Fibroblast of mammary gland (primary cell): ENCODE measurements around the gene ZFY.

Source experiments
- DNase-seq: peaks from one replicate; pipeline ENCODE4 v3.0.0-alpha.2; 2010; ENCODE audit warnings: low read depth
- H3K4me3 ChIP-seq: 2 replicates; pipeline ENCODE4 v1.5.1; 2011; ENCODE audit warnings: low read depth, mild to moderate bottlenecking, low read length, moderate library complexity; ENCODE audit not compliant: control insufficient read depth
- CTCF ChIP-seq: conservative IDR thresholded peaks from 2 replicates; pipeline ENCODE4 v1.5.1; 2011; ENCODE audit warnings: low read depth, low read length, inconsistent platforms; ENCODE audit not compliant: control insufficient read depth, insufficient read depth

Gene ZFY

GRCh38 chrY:2949590-2950252 lies 14.5 kb downstream of the ZFY start:
- DNase-seq, result no peak
- no peak for TF ChIP-seq CTCF
- H3K4me3 ChIP-seq, result no peak overlapping the region

GRCh38 chrY:2950655-2951054 lies 15.5 kb downstream of the ZFY start:
- no peak for DNase-seq
- TF ChIP-seq CTCF, result no peak
- no peak overlapping the region for H3K4me3 ChIP-seq

DNA sequence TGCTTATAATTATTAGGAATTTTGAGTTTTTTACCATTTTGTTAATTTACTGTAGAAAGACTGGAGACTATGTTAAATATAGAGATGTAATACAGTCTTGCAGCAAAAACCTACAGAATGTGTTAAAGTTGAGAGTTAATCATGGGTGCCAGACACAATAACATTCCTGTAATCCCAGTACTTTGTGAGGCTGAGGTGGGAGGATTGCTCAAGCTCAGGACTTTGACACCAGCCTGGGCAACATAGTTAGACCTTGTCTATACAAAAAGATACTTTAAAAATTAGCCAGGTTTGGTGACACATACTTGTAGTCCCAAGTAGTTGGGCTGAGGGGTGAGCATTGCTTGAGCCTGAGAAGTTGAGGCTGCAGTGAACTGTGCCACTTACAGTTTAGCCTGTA lies 17.7 kb downstream of the ZFY start:
- DNase-seq, result no peak
- no peak overlapping the region for H3K4me3 ChIP-seq
- TF ChIP-seq CTCF, result no peak

DNA sequence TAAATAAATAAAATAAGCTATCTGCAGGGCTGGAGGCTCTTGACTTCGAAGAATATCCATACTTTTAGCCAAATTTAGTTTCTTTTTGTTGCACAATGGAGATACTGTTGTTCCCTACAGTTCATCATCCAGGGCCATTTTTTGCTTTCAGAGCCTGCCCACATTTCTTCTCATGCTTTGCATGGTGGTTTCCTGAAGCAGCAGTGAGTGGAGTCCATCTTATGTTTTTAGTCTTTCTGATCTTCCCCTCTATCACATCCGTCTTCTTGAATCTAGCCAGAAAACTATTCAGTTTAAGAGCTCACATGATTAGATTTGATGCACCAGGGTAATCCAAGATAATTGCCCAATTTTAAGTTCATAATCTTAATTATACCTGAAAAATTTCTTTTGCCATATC lies 19.6 kb downstream of the ZFY start:
- TF ChIP-seq CTCF, result no peak
- no peak for DNase-seq

GRCh38 chrY:2955561-2955960 lies 20.4 kb downstream of the ZFY start:
- H3K4me3 ChIP-seq, result no peak overlapping the region
- no peak for DNase-seq
- no peak for TF ChIP-seq CTCF

More for the DNA sequence above, 19.6 kb downstream of the ZFY start:
- no peak overlapping the region for H3K4me3 ChIP-seq

- DNase-seq, result no peak
- no peak overlapping the region for H3K4me3 ChIP-seq
- no peak for TF ChIP-seq CTCF
These were observed 26.9 kb downstream of the ZFY start for GRCh38 chrY:2962061-2962460.

GRCh38 chrY:2964814-2965213 lies 29.6 kb downstream of the ZFY start:
- TF ChIP-seq CTCF, result no peak
- no peak for DNase-seq

More at GRCh38 chrY:2964814-2965213, 29.6 kb downstream of the ZFY start:
- no peak overlapping the region for H3K4me3 ChIP-seq
